ENCODE measurements around the gene LSM12.
"Not testable (repeated sequence)": the region's sequence is repeated elsewhere in the genome, so short reads cannot be mapped to it uniquely, and the experiment has no call there.

The LSM12 gene

GRCh38 chr17:44076716-44077594 lies 10.5 kb upstream of the LSM12 start:
- DNase-seq (ENCODE audit: low spot score): no peak
- no peak for FAIRE-seq

- DNase-seq (ENCODE audit: low spot score) (no peak), FAIRE-seq (peak; percentile 17)
These were observed 9.3 kb upstream of the LSM12 start for GRCh38 chr17:44075598-44076293.

GRCh38 chr17:44074911-44075285 lies 8.4 kb upstream of the LSM12 start:
- peak; percentile 37 for FAIRE-seq
- DNase-seq (ENCODE audit: low spot score): no peak

- DNase-seq (ENCODE audit: low spot score) (no peak), FAIRE-seq (no peak)
These were observed 7.9 kb upstream of the LSM12 start for GRCh38 chr17:44074231-44074910.

DNA sequence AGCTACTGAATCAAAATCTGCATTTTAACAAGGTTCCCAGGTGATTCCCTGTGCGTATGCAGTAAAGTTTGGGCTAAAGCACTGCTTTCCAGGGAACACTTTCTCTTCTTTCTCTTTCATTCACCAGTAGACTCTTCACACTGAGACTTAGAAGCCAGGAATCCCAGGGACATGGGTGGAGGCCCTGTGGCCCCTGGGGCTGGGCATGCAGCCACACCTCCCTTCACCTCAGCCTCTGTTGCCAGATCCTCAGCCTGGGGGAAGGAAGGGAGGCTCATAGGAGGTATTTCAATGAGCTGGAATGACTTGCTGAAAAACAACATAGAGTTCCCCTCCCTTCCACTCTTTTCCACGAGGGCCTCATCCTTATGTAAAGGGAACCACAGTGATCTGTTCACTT lies 5.3 kb upstream of the LSM12 start:
- DNase-seq (ENCODE audit: low spot score): no peak
- no peak for FAIRE-seq

DNA sequence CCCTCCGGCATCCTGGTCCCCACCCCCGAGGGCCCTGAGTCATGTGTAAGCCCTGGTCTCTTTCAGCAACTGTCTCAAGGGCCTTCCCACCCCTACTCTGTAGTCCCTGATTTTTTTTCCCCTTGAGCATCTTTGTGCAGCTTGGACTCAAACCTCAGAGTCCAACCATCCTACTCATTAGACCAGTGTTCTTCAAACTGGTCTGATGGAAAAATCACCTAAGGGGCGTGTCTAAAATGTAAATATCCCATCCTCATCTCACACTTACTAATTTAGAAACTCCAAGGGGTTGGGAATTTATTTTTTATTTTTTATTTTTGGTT lies 4.7 kb upstream of the LSM12 start:
- FAIRE-seq (no peak), DNase-seq (ENCODE audit: low spot score) (no peak)

DNA sequence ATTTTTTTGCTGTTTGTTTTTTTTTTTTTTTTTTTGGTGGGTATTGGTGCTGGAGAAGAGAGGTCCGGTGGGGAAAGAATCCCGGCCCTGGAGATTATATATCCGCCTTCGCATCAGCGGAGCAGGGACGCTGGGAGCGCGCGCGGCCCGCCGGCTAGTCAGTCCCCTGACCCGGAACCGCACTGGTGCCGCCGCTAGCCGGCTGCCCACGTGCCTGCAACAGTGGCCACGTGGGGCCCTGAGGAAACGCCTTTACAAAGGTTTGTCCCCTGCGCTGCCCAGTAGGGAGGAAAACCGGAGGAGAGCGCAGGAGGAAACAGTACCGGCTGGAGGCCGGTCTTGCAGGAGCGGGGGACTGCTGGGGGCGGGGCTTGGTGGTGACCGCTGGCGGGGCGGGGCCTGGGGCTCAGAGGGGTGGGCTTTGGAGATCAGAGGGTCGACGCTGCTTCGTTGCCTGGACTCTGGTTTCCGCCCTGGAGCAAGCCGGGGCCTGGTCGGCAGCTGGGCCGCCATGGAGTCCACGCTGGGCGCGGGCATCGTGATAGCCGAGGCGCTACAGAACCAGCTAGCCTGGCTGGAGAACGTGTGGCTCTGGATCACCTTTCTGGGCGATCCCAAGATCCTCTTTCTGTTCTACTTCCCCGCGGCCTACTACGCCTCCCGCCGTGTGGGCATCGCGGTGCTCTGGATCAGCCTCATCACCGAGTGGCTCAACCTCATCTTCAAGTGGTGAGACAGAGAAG lies 4.2 kb upstream of the LSM12 start, which contains the start of gene G6PC3:
Gene G6PC3, plus strand, starts transcription at position 281 of the 743 bp plus-strand sequence. Its CDS starts 231 bp downstream, at position 512.
- DNase-seq (ENCODE audit: low spot score) (peak; percentile 98), FAIRE-seq (peak; percentile 74)

GRCh38 chr17:44069974-44070454 lies 3.5 kb upstream of the LSM12 start:
- FAIRE-seq (no peak), DNase-seq (ENCODE audit: low spot score) (no peak)

- no peak for DNase-seq (ENCODE audit: low spot score)
- FAIRE-seq: no peak
These were observed 1.1 kb upstream of the LSM12 start for GRCh38 chr17:44067545-44067940.

- DNase-seq (ENCODE audit: low spot score) (no peak), FAIRE-seq (no peak)
These were observed 735 bp downstream of the LSM12 start for GRCh38 chr17:44065668-44066203.

GRCh38 chr17:44063704-44064639 lies 2.5 kb downstream of the LSM12 start:
- DNase-seq (ENCODE audit: low spot score) (no peak), FAIRE-seq (no peak)

DNA sequence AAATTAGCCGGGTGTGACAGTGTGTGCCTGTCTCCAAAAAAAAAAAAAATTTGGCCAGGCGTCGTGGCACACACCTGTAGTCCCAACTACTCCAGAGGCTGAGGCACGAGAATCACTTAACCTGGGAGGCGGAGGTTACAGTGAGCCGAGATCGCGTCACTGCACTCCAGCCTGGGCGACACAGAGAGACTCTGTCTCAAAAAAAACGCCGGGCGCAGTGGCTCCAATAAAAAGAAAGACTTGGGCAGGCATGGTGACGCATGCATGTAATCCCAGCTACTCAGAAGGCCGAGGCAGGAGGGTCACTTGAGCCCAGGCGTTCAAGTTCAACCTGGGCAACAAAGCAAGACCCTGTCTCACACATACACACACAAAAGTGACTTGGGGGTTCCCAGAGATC lies 3.6 kb downstream of the LSM12 start:
- DNase-seq (ENCODE audit: low spot score): no peak
- FAIRE-seq: no peak

DNA sequence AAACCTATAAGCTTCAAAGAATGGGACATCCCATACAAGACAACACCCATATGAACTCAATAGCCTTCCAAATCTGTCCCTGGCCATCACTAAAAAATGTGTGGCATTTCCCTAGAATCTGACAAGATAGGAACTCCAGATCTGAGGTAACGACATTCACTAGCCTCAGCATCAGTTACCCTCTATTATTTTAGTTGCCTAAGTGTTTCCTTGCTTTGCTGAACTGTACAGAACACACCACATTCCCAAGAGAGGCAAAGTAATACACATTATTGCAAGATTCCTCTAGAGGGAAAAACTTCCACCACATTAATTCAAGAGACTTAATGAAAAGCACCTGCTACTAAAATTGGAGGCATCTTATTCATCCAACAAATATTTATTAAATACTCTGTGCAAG lies 5.0 kb downstream of the LSM12 start:
- no peak for DNase-seq (ENCODE audit: low spot score)
- no peak for FAIRE-seq

GRCh38 chr17:44059101-44059892 lies 7.2 kb downstream of the LSM12 start:
- DNase-seq (ENCODE audit: low spot score) (no peak), FAIRE-seq (no peak)

DNA sequence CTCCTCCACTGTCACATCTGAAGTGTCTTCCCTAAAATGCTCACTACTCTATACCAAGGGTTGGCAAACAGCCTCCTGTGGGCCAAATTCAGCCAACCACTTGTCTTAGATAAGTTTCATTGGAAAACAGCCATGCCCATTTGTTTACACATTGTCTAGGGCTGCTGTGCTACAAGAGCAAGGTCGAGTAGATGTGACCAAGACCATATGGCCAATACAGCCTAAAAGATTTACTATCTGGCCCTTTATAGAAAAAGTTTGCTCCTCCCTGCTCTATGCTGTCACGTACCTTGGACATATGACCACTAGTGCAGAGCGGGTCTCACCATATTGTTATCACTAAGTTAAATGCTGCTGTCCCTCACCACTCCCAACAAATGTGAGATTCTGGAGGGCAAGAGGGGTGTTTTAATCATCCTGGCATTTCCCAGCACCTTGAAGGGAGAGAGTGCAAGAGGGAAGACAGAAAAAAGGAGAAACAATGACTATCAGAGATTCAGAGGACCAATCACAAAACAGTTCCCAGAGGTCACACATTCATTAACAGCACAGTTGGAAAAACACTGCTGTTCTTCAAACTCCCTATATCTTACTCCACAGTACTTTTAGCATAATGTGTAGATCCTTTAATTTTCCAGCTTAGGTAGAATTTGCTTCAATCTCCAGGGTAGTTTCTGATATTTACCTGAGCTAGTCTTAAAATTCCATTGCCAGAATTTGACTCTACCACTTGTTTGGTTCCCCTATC lies 13.2 kb downstream of the LSM12 start:
- no peak for DNase-seq (ENCODE audit: low spot score)
- no peak for FAIRE-seq

GRCh38 chr17:44049294-44050060 lies 17.0 kb downstream of the LSM12 start:
- FAIRE-seq (no peak), DNase-seq (ENCODE audit: low spot score) (no peak)

DNA sequence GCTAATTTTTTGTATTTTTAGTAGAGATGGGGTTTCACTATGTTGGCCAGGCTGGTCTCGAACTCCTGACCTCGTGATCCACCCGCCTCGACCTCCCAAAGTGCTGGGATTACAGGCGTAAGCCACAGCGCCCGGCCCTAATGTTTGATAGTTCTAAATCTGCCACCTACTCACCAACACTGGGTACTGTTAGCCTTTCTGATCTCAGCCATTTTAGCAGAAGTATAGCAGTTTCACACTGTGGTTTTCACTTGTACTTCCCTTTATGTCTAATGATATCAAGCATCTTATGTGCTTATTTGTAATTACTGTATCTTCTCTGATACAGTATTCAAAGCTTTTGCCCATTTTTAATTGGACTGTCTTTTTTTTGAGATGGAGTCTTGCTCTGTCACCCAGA lies 19.6 kb downstream of the LSM12 start:
- not testable (repeated sequence) for DNase-seq (ENCODE audit: low spot score); FAIRE-seq

GRCh38 chr17:44045486-44045885 lies 21.0 kb downstream of the LSM12 start:
- no peak for FAIRE-seq

More at GRCh38 chr17:44045486-44045885, 21.0 kb downstream of the LSM12 start:
- DNase-seq (ENCODE audit: low spot score): no peak

Measured in urothelium cell line (cell line).